HepG2 (cell line): ENCODE data around the gene CNOT8. TPM values are rescaled to one million over a fixed set of nuclear protein-coding genes. Genes with fewer than 3 reads are reported as not detected.
A peak's percentile ranks its signal among the peaks of the same experiment; 100 is the strongest.

Source experiments
- ADNP ChIP-seq: sonication (generic); formaldehyde crosslinking; IDR thresholded peaks from 2 replicates; pipeline ENCODE4 v1.4.0; 2020; ENCODE audit warnings: missing genetic modification reagents
- DNMT3B ChIP-seq: conservative IDR thresholded peaks from 2 replicates; pipeline ENCODE4 v1.6.1; 2016; ENCODE audit warnings: missing biosample characterization, control low read depth
- HOXA3 ChIP-seq: sonication (generic); formaldehyde crosslinking; IDR thresholded peaks from 2 replicates; pipeline ENCODE4 v1.5.0; 2020; ENCODE audit warnings: missing genetic modification reagents
- JARID2 ChIP-seq: sonication (generic); formaldehyde crosslinking; IDR thresholded peaks from 2 replicates; pipeline ENCODE4 v1.8.1; 2023; ENCODE audit warnings: missing genetic modification reagents, inconsistent platforms; ENCODE audit not compliant: insufficient replicate concordance
- KMT2B ChIP-seq: IDR thresholded peaks from 2 replicates; pipeline ENCODE4 v1.6.1; 2016; ENCODE audit warnings: missing genetic modification reagents, missing compliant biosample characterization
- MIER2 ChIP-seq: IDR thresholded peaks from 2 replicates; pipeline ENCODE4 v1.6.1; 2016; ENCODE audit warnings: missing biosample characterization, missing genetic modification reagents
- MTF2 ChIP-seq: sonication (generic); formaldehyde crosslinking; IDR thresholded peaks from 2 replicates; pipeline ENCODE4 v1.5.0; 2020; ENCODE audit warnings: missing genetic modification reagents, borderline replicate concordance
- NBN ChIP-seq: fragments of 450-650 bp; conservative IDR thresholded peaks from 2 replicates; pipeline ENCODE4 v1.6.1; 2017
- NKX3-1 ChIP-seq: sonication (generic); formaldehyde crosslinking; IDR thresholded peaks from 2 replicates; pipeline ENCODE4 v1.5.0; 2020; ENCODE audit warnings: missing genetic modification reagents
- PAF1 ChIP-seq: IDR thresholded peaks from 2 replicates; pipeline ENCODE4 v1.6.1; 2016; ENCODE audit warnings: missing genetic modification reagents, missing compliant biosample characterization
- RNF2 ChIP-seq: fragments of 450-650 bp; conservative IDR thresholded peaks from 2 replicates; pipeline ENCODE4 v1.6.1; 2016; ENCODE audit warnings: low read depth
- SYNCRIP ChIP-seq: fragments of 200-400 bp; formaldehyde crosslinking; IDR thresholded peaks from 2 replicates; pipeline ENCODE4 v1.6.1; 2018; ENCODE audit warnings: mild to moderate bottlenecking, low read depth, low read length; ENCODE audit not compliant: insufficient read depth
- YY1 ChIP-seq: IDR thresholded peaks from 2 replicates; pipeline ENCODE4 v1.6.1; 2011; ENCODE audit warnings: low read length, low read depth, moderate library complexity, mild to moderate bottlenecking; ENCODE audit not compliant: insufficient read depth, insufficient replicate concordance
- ZBTB38 ChIP-seq: sonication (generic); formaldehyde crosslinking; IDR thresholded peaks from 2 replicates; pipeline ENCODE4 v1.5.1; 2020; ENCODE audit warnings: mild to moderate bottlenecking, missing genetic modification reagents
- ZBTB8A ChIP-seq: sonication (generic); formaldehyde crosslinking; IDR thresholded peaks from 2 replicates; pipeline ENCODE4 v1.4.0; 2020; ENCODE audit warnings: mild to moderate bottlenecking, low read depth, missing genetic modification reagents, borderline replicate concordance
- ZFP36L1 ChIP-seq: sonication (generic); formaldehyde crosslinking; IDR thresholded peaks from 2 replicates; pipeline ENCODE4 v1.8.0; 2022; ENCODE audit warnings: mild to moderate bottlenecking, missing genetic modification reagents, moderate library complexity
- ZNF124 ChIP-seq: sonication (generic); formaldehyde crosslinking; IDR thresholded peaks from 2 replicates; pipeline ENCODE4 v1.4.0; 2020; ENCODE audit warnings: missing genetic modification reagents
- ZNF138 ChIP-seq: sonication (generic); formaldehyde crosslinking; IDR thresholded peaks from 2 replicates; pipeline ENCODE4 v1.5.0; 2020; ENCODE audit warnings: mild to moderate bottlenecking, low read depth, missing genetic modification reagents
- ZNF264 ChIP-seq: sonication (generic); formaldehyde crosslinking; IDR thresholded peaks from 2 replicates; pipeline ENCODE4 v1.4.0; 2020; ENCODE audit warnings: missing genetic modification reagents
- ZNF30 ChIP-seq: sonication (generic); formaldehyde crosslinking; IDR thresholded peaks from 2 replicates; pipeline ENCODE4 v1.5.0; 2020; ENCODE audit warnings: mild to moderate bottlenecking, missing genetic modification reagents
- ZNF343 ChIP-seq: sonication (generic); formaldehyde crosslinking; IDR thresholded peaks from 2 replicates; pipeline ENCODE4 v1.4.0; 2020; ENCODE audit warnings: mild to moderate bottlenecking, missing genetic modification reagents
- polyA plus RNA-seq, 8 experiments: library from polyadenylated mRNA; depleted of rRNA in 3 of 8; stranded (reverse) in 7 of 8; unstranded in 1 of 8; fragments of >200 nt; fragmentation: Illumina TruSeq in 4 of 8; extraction: Trizol in 4 of 8; gene quantifications; 2 replicates each; pipeline versions ENCODE4 v1.2.1 to v1.2.3, GENCODE V29; 2011 to 2016; ENCODE audit warnings: low read depth in 4 of 8, missing spikeins in 1 of 8, mixed read lengths in 1 of 8; ENCODE audit not compliant: insufficient read depth in 1 of 8
- total RNA-seq, 5 experiments: library from RNA; depleted of rRNA; stranded (reverse); fragments of >200 nt; fragmentation: Illumina TruSeq; extraction: Trizol; gene quantifications; 2 replicates each; pipeline ENCODE4 v1.2.3, GENCODE V29; 2016; ENCODE audit warnings: low read depth in 1 of 5
- TF ChIP-seq, protein P1 (sequence below): sonication (generic); formaldehyde crosslinking; IDR thresholded peaks from 2 replicates; pipeline ENCODE4 v1.4.0; 2020; ENCODE audit warnings: missing genetic modification reagents
- TF ChIP-seq, protein P2 (sequence below): sonication (generic); formaldehyde crosslinking; IDR thresholded peaks from 2 replicates; pipeline ENCODE4 v1.4.0; 2020; ENCODE audit warnings: missing genetic modification reagents, borderline replicate concordance
- TF ChIP-seq, protein P3 (sequence below): sonication (generic); formaldehyde crosslinking; IDR thresholded peaks from 2 replicates; pipeline ENCODE4 v1.5.1; 2020; ENCODE audit warnings: mild to moderate bottlenecking, missing genetic modification reagents, borderline replicate concordance
- TF ChIP-seq, protein P4 (sequence below): IDR thresholded peaks from 2 replicates; pipeline ENCODE4 v1.6.1; 2012; ENCODE audit warnings: low read length, improper control_type of control experiment

Gene CNOT8
- total and polyA plus RNA-seq, 2 of the 13 experiments (the other 11 are each of a cell fraction or from before 2014, with no cell fraction given), result 37.1 to 74.9 TPM

DNA sequence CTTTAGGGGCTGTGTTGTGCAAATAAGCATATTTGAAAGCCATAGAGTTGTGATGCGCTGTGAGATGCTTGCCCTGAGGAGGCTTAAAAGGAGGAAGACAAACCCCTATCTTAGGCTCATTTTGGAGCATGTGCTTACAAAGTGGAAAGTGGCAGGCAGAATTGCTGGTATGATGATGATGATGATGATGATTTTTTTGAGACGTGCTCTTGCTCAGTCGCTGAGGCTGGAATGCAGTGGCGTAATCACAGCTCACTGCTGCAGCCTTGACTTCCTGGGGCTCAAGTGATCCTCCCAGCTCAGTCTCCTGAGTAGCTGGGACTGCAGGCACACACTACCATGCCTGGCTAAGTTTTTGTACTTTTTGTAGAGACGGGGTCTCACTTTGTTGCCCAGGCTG, 1.7 kb downstream of the CNOT8 start (continued):
- no peak for TF ChIP-seq PAF1 (CRISPR knock-in tag)
- no peak for TF ChIP-seq ZNF30
- no peak for TF ChIP-seq NKX3-1 (CRISPR knock-in tag)
- TF ChIP-seq KMT2B (CRISPR knock-in tag), result no peak
- no peak for TF ChIP-seq ADNP (CRISPR knock-in tag)
- no peak for TF ChIP-seq RNF2
- TF ChIP-seq HOXA3 (CRISPR knock-in tag), result peak; percentile 53
- TF ChIP-seq ZBTB38 (CRISPR knock-in tag), result peak; percentile 49; the same call in 1 of the 2 replicates
- TF ChIP-seq, protein P1, sequence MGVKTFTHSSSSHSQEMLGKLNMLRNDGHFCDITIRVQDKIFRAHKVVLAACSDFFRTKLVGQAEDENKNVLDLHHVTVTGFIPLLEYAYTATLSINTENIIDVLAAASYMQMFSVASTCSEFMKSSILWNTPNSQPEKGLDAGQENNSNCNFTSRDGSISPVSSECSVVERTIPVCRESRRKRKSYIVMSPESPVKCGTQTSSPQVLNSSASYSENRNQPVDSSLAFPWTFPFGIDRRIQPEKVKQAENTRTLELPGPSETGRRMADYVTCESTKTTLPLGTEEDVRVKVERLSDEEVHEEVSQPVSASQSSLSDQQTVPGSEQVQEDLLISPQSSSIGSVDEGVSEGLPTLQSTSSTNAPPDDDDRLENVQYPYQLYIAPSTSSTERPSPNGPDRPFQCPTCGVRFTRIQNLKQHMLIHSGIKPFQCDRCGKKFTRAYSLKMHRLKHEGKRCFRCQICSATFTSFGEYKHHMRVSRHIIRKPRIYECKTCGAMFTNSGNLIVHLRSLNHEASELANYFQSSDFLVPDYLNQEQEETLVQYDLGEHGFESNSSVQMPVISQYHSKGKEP (CRISPR knock-in tag), result no peak
- no peak for TF ChIP-seq SYNCRIP
- no peak for TF ChIP-seq YY1
- TF ChIP-seq DNMT3B (CRISPR knock-in tag), result no peak
- TF ChIP-seq JARID2 (CRISPR knock-in tag), result no peak
- TF ChIP-seq ZBTB8A (CRISPR knock-in tag), result no peak
- no peak for TF ChIP-seq ZNF343 (CRISPR knock-in tag)
- TF ChIP-seq NBN, result no peak
- TF ChIP-seq ZNF264, result peak; percentile 27; the same call in 1 of the 2 replicates
- no peak for TF ChIP-seq ZFP36L1 (CRISPR knock-in tag)
- TF ChIP-seq, protein P2, sequence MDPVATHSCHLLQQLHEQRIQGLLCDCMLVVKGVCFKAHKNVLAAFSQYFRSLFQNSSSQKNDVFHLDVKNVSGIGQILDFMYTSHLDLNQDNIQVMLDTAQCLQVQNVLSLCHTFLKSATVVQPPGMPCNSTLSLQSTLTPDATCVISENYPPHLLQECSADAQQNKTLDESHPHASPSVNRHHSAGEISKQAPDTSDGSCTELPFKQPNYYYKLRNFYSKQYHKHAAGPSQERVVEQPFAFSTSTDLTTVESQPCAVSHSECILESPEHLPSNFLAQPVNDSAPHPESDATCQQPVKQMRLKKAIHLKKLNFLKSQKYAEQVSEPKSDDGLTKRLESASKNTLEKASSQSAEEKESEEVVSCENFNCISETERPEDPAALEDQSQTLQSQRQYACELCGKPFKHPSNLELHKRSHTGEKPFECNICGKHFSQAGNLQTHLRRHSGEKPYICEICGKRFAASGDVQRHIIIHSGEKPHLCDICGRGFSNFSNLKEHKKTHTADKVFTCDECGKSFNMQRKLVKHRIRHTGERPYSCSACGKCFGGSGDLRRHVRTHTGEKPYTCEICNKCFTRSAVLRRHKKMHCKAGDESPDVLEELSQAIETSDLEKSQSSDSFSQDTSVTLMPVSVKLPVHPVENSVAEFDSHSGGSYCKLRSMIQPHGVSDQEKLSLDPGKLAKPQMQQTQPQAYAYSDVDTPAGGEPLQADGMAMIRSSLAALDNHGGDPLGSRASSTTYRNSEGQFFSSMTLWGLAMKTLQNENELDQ (CRISPR knock-in tag), result no peak
- no peak for TF ChIP-seq MTF2 (CRISPR knock-in tag)
- TF ChIP-seq, protein P3, sequence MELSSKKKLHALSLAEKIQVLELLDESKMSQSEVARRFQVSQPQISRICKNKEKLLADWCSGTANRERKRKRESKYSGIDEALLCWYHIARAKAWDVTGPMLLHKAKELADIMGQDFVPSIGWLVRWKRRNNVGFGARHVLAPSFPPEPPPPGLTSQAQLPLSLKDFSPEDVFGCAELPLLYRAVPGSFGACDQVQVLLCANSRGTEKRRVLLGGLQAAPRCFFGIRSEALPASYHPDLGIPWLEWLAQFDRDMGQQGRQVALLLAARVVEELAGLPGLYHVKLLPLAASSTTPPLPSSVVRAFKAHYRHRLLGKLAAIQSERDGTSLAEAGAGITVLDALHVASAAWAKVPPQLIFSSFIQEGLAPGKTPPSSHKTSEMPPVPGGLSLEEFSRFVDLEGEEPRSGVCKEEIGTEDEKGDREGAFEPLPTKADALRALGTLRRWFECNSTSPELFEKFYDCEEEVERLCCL, result no peak
- TF ChIP-seq, protein P4, sequence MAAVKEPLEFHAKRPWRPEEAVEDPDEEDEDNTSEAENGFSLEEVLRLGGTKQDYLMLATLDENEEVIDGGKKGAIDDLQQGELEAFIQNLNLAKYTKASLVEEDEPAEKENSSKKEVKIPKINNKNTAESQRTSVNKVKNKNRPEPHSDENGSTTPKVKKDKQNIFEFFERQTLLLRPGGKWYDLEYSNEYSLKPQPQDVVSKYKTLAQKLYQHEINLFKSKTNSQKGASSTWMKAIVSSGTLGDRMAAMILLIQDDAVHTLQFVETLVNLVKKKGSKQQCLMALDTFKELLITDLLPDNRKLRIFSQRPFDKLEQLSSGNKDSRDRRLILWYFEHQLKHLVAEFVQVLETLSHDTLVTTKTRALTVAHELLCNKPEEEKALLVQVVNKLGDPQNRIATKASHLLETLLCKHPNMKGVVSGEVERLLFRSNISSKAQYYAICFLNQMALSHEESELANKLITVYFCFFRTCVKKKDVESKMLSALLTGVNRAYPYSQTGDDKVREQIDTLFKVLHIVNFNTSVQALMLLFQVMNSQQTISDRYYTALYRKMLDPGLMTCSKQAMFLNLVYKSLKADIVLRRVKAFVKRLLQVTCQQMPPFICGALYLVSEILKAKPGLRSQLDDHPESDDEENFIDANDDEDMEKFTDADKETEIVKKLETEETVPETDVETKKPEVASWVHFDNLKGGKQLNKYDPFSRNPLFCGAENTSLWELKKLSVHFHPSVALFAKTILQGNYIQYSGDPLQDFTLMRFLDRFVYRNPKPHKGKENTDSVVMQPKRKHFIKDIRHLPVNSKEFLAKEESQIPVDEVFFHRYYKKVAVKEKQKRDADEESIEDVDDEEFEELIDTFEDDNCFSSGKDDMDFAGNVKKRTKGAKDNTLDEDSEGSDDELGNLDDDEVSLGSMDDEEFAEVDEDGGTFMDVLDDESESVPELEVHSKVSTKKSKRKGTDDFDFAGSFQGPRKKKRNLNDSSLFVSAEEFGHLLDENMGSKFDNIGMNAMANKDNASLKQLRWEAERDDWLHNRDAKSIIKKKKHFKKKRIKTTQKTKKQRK, result no peak
- no peak for TF ChIP-seq MIER2 (CRISPR knock-in tag)
- no peak for TF ChIP-seq ZNF138
- TF ChIP-seq ZNF124 (CRISPR knock-in tag), result 0 out of 2 replicates have a peak, but pooled peaks have one; percentile 24
